Activated CD4-positive, alpha-beta memory T cell treated with anti-CD3 and anti-CD28 coated beads for 36 hours (primary cell): ENCODE measurements around the gene MRC1. TPM values are rescaled to one million over a fixed set of nuclear protein-coding genes. Genes with fewer than 3 reads are reported as not detected.

Experiments used
- CTCF ChIA-PET: fragments of 350-600 bp; sonication (Branson Sonifier 250); formaldehyde crosslinking; loops from one replicate; lab custom pipeline; 2021; ENCODE audit warnings: antibody characterized with exemption, inconsistent platforms; lab: Charles Lee
- POLR2A ChIA-PET: fragments of 350-600 bp; sonication (Branson Sonifier 250); formaldehyde crosslinking; loops from one replicate; lab custom pipeline; 2021; ENCODE audit warnings: antibody characterized with exemption; lab: Charles Lee
- DNase-seq: peaks from one replicate; pipeline ENCODE4 v3.0.0-alpha.2; 2020
- H3K27ac Mint-ChIP-seq: one replicate; pipeline ENCODE4 v1.8.0; 2021; ENCODE audit warnings: mixed read lengths
- H3K27me3 Mint-ChIP-seq: one replicate; pipeline ENCODE4 v1.8.0; 2021; ENCODE audit warnings: mixed read lengths
- H3K36me3 Mint-ChIP-seq: one replicate; pipeline ENCODE4 v1.8.0; 2021; ENCODE audit warnings: mixed read lengths
- H3K4me1 Mint-ChIP-seq: one replicate; pipeline ENCODE4 v1.8.0; 2021; ENCODE audit warnings: low read depth, mixed read lengths
- H3K4me3 Mint-ChIP-seq: one replicate; pipeline ENCODE4 v1.8.0; 2021; ENCODE audit warnings: mild to moderate bottlenecking, mixed read lengths
- H3K9me3 Mint-ChIP-seq: one replicate; pipeline ENCODE4 v1.8.0; 2021; ENCODE audit warnings: mixed read lengths
- intact Hi-C: fragments of 100-400 bp; cut with micrococcal nuclease; formaldehyde crosslinking; loops from one replicate; pipeline ENCODE4 v1.15.1; 2023
- total RNA-seq, 2 experiments: library from RNA; stranded (reverse); gene quantifications; one replicate each; pipeline ENCODE4 v1.2.3, GENCODE V29; 2021

Gene MRC1
- total RNA-seq, 2 experiments from 2014 or later, result 0.05 TPM; not detected in 1

DNA sequence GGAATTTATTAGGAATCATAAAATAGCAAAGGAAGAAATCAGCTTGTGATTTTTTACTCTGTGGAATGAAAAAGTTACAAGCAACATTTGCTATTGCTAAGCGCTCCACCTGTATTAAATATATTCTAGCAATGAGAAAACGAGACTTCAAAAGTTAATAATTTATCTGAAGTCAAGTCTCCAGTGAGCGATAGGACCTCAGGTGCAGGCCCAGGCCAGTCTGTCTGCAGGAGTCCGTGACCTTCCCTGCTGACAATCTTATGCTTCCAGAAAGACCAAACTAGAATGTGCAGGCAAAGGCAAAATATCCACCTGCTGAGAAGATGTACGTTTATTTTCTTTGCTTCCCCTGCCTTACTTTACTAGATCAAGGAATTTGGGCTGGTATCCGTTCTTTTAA, 22.7 kb downstream of the MRC1 start:
- no peak for DNase-seq
- Mint-ChIP-seq H3K9me3 (no peaks in the 10 kb centered on the region), H3K27me3 (peaks cover 3% of the 10 kb centered on the region), H3K4me1 (no peaks in the 10 kb centered on the region), H3K27ac (no peak overlapping the region), H3K36me3 (no peaks in the 10 kb centered on the region), H3K4me3 (no peak overlapping the region)
- POLR2A ChIA-PET, result no interaction called here
- intact Hi-C loops, result no loop called here
- CTCF ChIA-PET, result no interaction called here

DNA sequence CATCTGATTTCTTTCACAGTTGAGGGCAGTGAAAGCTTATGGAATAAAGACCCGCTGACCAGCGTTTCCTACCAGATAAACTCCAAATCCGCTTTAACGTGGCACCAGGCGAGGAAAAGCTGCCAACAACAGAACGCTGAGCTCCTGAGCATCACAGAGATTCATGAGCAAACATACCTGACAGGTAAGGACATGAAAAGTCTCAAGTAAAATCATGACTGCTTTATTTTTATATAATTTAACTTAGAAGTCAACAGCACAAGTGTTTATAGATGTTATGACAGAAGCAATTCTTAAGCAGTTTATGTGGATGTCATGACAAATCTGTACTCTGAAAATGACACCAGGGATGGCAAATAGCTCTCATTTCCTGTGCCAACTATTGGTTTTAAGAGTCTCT, 24.5 kb downstream of the MRC1 start:
- DNase-seq, result no peak
- ChIA-PET POLR2A (no interaction called here), CTCF (no interaction called here)
- peaks cover 3% of the 10 kb centered on the region for H3K27me3 Mint-ChIP-seq
- no peaks in the 10 kb centered on the region for H3K9me3 Mint-ChIP-seq
- intact Hi-C loops, result no loop called here
- H3K4me3 Mint-ChIP-seq, result no peak overlapping the region
- no peak overlapping the region for H3K27ac Mint-ChIP-seq
- no peaks in the 10 kb centered on the region for H3K36me3 Mint-ChIP-seq
- H3K4me1 Mint-ChIP-seq, result no peaks in the 10 kb centered on the region

DNA sequence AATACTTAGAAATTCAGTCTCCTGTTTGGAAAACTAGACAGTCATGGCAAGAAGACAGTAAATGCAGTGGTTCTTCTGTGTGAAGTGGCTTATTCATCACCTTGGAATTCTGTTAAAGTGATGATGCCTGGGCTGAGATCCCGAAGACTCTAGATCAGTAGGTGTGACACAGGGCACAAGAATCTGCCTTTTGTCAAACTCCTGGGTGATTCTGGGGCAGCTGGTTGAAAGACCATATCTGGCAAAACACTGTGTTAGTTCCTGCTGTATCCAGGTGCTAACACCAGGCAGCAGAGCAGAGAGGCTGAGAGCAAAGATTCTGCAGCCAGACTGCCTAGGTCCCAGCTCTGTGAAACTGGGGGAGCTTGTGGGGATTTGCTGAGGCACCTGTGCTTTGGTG, 26.5 kb downstream of the MRC1 start:
- no peaks in the 10 kb centered on the region for H3K36me3 Mint-ChIP-seq
- ChIA-PET CTCF (no interaction called here), POLR2A (no interaction called here)
- intact Hi-C loops, result no loop called here
- no peak for DNase-seq
- H3K27ac Mint-ChIP-seq, result no peak overlapping the region
- H3K4me3 Mint-ChIP-seq, result no peak overlapping the region
- H3K27me3 Mint-ChIP-seq, result peaks cover 3% of the 10 kb centered on the region
- H3K4me1 Mint-ChIP-seq, result no peaks in the 10 kb centered on the region
- no peaks in the 10 kb centered on the region for H3K9me3 Mint-ChIP-seq

GRCh38 chr10:17836942-17837341, 27.8 kb downstream of the MRC1 start:
- H3K27ac Mint-ChIP-seq, result no peak overlapping the region
- no peak for DNase-seq
- ChIA-PET CTCF (no interaction called here), POLR2A (no interaction called here)
- intact Hi-C loops, result no loop called here
- H3K4me3 Mint-ChIP-seq, result no peak overlapping the region
- H3K36me3 Mint-ChIP-seq, result no peaks in the 10 kb centered on the region
- no peaks in the 10 kb centered on the region for H3K4me1 Mint-ChIP-seq
- peaks cover 3% of the 10 kb centered on the region for H3K27me3 Mint-ChIP-seq
- H3K9me3 Mint-ChIP-seq, result no peaks in the 10 kb centered on the region

DNA sequence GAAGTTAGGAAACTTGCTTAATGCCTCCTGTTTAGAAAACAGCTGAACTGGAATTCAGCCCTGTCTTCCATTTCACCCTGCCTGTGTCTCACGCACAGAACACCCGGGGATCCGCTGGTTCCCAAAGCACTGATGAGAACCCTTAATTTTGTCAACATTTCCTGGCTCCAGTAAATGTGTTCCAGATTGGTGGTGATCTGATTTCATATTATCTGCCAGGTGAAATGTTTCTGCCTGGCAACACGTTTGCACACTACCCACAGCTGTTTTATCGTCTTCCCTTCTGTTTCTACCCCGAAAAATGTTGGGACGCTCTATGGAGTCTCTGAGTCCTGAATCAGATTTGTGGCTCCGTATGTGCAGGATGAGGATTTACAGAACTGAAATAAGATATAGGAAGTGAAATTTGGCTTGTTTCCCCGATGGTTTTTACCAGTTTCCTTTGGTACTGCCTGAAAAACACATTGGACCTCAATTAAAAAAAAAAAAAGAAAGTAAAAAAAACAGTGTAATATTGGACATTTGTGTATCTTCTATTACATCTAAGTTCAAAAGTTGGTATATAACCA, 29.0 kb downstream of the MRC1 start:
- Mint-ChIP-seq H3K4me3 (no peak overlapping the region), H3K4me1 (no peaks in the 10 kb centered on the region), H3K27me3 (peaks cover 3% of the 10 kb centered on the region), H3K36me3 (no peaks in the 10 kb centered on the region), H3K9me3 (no peaks in the 10 kb centered on the region), H3K27ac (no peak overlapping the region)
- ChIA-PET POLR2A (no interaction called here), CTCF (no interaction called here)
- intact Hi-C loops, result no loop called here
- DNase-seq, result no peak

DNA sequence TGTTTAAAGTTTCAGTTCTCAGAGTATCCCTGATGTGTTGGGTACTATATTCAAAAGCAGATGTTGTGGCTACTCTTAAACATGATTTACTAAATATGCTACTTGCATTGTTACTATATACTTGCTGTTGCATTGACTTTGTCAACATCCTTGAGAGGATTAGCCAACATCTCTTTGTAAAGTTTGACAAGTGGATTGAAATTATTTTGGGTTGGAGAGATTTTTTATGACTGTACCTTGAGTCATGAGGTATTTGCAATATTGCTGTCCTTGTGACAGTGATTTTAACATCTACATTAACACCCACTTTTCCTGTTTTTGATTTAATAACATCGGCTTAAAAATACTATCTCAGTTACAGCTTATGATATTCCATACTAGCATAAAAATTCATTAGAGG, 31.9 kb downstream of the MRC1 start:
- intact Hi-C loops, result no loop called here
- Mint-ChIP-seq H3K27ac (no peak overlapping the region), H3K4me3 (no peak overlapping the region), H3K36me3 (no peaks in the 10 kb centered on the region), H3K9me3 (no peaks in the 10 kb centered on the region), H3K27me3 (peaks cover 3% of the 10 kb centered on the region), H3K4me1 (no peaks in the 10 kb centered on the region)
- POLR2A ChIA-PET, result no interaction called here
- CTCF ChIA-PET, result no interaction called here
- no peak for DNase-seq

- CTCF ChIA-PET, result no interaction called here
- Mint-ChIP-seq H3K4me3 (no peak overlapping the region), H3K27me3 (peaks cover 7% of the 10 kb centered on the region), H3K4me1 (no peaks in the 10 kb centered on the region), H3K36me3 (no peaks in the 10 kb centered on the region), H3K27ac (no peak overlapping the region), H3K9me3 (no peaks in the 10 kb centered on the region)
- POLR2A ChIA-PET, result no interaction called here
- intact Hi-C loops, result no loop called here
- no peak for DNase-seq
These were observed 33.5 kb downstream of the MRC1 start for GRCh38 chr10:17842641-17843040.

DNA sequence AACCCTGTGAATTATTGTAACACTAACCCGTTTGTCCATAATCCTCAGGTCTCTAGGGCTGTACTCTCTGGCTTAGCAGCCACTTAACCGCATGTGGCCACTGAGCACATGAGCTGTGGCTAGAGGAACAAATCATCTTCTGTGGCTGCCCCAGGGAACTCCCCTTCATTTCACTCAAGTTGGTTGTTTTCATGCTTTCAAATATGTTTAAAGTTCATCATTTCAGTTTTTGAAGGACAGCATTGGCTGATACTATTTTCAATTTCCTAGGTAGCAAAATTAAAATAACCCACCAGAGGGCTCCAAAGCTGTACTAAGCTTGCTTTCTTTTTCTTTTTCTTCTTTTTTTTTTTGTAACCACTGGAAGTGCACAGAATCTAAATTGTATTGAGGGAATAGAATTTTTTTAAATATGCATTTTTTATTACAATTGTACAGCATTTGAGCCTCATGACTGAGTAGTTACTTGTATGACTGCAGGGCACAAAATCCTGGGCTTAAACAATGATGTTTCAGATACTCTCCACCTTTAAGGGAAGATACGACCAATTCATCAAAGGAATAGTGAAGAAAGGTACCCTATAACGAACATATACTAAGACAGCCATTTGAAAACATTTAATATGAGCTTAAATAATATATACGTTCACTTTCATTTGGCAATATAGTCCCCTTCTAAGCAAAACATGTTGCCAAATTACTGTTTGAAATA, 38.6 kb downstream of the MRC1 start:
- H3K27me3 Mint-ChIP-seq, result peaks cover 8% of the 10 kb centered on the region
- CTCF ChIA-PET, result no interaction called here
- no peak overlapping the region for H3K27ac Mint-ChIP-seq
- no peaks in the 10 kb centered on the region for H3K9me3 Mint-ChIP-seq
- DNase-seq, result no peak
- POLR2A ChIA-PET, result no interaction called here
- no peak overlapping the region for H3K4me3 Mint-ChIP-seq
- H3K4me1 Mint-ChIP-seq, result no peaks in the 10 kb centered on the region
- intact Hi-C loops, result no loop called here
- no peaks in the 10 kb centered on the region for H3K36me3 Mint-ChIP-seq

GRCh38 chr10:17848646-17849045, 39.5 kb downstream of the MRC1 start:
- Mint-ChIP-seq H3K27me3 (peaks cover 8% of the 10 kb centered on the region), H3K4me1 (no peaks in the 10 kb centered on the region), H3K9me3 (no peaks in the 10 kb centered on the region), H3K36me3 (no peaks in the 10 kb centered on the region), H3K4me3 (no peak overlapping the region), H3K27ac (no peak overlapping the region)
- intact Hi-C loops, result no loop called here
- DNase-seq, result no peak
- CTCF ChIA-PET, result no interaction called here
- POLR2A ChIA-PET, result no interaction called here

DNA sequence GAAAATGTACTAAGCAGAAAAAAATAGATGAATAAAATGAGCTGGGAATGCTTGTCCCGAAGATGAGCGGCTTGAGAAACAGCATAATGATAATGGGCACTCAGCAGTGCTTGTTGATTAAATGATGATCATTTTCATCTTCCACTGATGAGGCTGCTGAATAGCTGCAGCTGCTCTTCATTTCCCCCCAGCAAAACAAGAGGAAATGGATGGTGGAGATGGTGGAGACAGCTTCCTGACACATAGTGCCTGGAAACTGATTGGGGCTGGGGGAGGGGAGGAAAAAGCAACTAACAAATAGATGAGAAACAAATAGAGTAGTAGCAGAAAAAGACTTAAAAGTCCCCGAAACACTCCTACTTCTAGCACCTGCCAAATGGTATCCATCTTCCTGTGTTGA, 41.4 kb downstream of the MRC1 start:
- no peak for DNase-seq
- intact Hi-C loops, result no loop called here
- peaks cover 7% of the 10 kb centered on the region for H3K27me3 Mint-ChIP-seq
- ChIA-PET POLR2A (no interaction called here), CTCF (no interaction called here)
- H3K4me3 Mint-ChIP-seq, result no peak overlapping the region
- no peak overlapping the region for H3K27ac Mint-ChIP-seq
- H3K9me3 Mint-ChIP-seq, result peaks cover 2% of the 10 kb centered on the region
- no peaks in the 10 kb centered on the region for H3K36me3 Mint-ChIP-seq
- H3K4me1 Mint-ChIP-seq, result no peaks in the 10 kb centered on the region

GRCh38 chr10:17851611-17852010, 42.5 kb downstream of the MRC1 start:
- ChIA-PET POLR2A (no interaction called here), CTCF (no interaction called here)
- Mint-ChIP-seq H3K9me3 (peaks cover 2% of the 10 kb centered on the region), H3K27ac (no peak overlapping the region), H3K4me1 (no peaks in the 10 kb centered on the region), H3K4me3 (no peak overlapping the region), H3K27me3 (peaks cover 7% of the 10 kb centered on the region), H3K36me3 (no peaks in the 10 kb centered on the region)
- intact Hi-C loops, result no loop called here
- no peak for DNase-seq

DNA sequence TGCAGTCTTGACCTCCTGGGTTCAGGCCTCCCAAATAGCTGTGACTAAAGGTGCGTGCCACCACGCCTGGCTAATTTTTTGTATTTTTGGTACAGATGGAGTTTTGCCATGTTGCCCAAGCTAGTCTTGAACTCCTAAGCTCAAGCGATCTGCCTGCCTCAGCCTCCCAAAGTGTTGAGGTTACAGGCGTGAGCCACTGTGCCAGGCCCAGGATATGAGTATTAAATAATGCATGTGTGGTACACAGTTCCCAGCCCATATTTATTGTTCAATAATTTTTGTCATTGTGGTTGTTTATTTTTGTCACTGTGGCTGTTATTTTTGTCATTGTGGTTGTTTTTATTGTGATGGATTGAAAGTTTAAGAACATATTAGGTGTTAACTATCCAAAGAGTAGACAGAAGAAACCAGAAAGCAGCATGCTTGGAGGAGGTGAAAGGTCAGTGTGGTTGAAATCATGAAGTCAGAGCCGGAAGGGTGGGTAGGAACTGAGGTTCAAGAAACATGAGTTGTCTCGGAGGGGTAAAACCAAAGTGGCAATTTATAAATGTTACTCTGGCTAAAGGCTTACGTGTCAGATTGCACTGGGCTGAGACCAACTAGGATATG, 45.0 kb downstream of the MRC1 start:
- intact Hi-C loops, result no loop called here
- CTCF ChIA-PET, result no interaction called here

GRCh38 chr10:17857040-17857439, 47.9 kb downstream of the MRC1 start:
- DNase-seq, result no peak
- Mint-ChIP-seq H3K4me1 (no peaks in the 10 kb centered on the region), H3K27ac (no peak overlapping the region), H3K4me3 (no peak overlapping the region), H3K36me3 (no peaks in the 10 kb centered on the region), H3K27me3 (peaks cover 3% of the 10 kb centered on the region), H3K9me3 (peaks cover 2% of the 10 kb centered on the region)
- POLR2A ChIA-PET, result no interaction called here
- intact Hi-C loops, result no loop called here
- CTCF ChIA-PET, result no interaction called here

More for the DNA sequence above, 45.0 kb downstream of the MRC1 start:
- no peak overlapping the region for H3K4me3 Mint-ChIP-seq
- H3K9me3 Mint-ChIP-seq, result peaks cover 2% of the 10 kb centered on the region
- H3K27me3 Mint-ChIP-seq, result peaks cover 4% of the 10 kb centered on the region
- no peaks in the 10 kb centered on the region for H3K36me3 Mint-ChIP-seq
- POLR2A ChIA-PET, result no interaction called here
- no peak for DNase-seq
- no peaks in the 10 kb centered on the region for H3K4me1 Mint-ChIP-seq
- H3K27ac Mint-ChIP-seq, result no peak overlapping the region
